DND-41 (cell line): Measurements from ENCODE around the gene GRIN2A.

Source experiments
- EZH2 ChIP-seq: IDR thresholded peaks from 3 replicates; pipeline ENCODE4 v1.6.1; 2012; ENCODE audit warnings: borderline replicate concordance, low read depth, mild to moderate bottlenecking, moderate library complexity, low read length, inconsistent platforms; ENCODE audit not compliant: severe bottlenecking
- TF ChIP-seq, protein P1 (sequence below): IDR thresholded peaks from 2 replicates; pipeline ENCODE4 v1.5.1; 2012; ENCODE audit warnings: borderline replicate concordance, low read length, moderate library complexity, mild to moderate bottlenecking; ENCODE audit not compliant: poor library complexity, severe bottlenecking; ENCODE audit errors: extremely low read depth

DNA sequence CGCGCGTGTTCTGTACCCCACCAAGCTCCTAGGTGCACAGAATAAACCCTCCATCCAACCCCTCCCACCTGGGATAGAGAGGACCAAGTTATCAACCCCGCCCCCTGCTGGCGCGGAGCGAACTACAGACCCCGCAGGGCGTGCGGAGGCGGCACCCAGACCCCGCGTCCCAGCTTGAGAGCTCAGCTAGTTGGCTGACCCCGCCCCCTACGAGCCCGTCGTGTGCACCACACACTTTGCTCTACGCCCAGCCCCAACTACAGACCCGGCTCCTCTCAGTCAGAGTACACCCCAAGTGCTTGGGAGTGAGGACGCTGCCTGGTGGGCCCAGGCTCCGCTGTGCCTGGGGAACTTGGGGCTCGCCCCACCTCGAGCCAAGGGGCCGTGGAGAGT is 1.5 kb downstream of the GRIN2A start:
- TF ChIP-seq, protein P1, sequence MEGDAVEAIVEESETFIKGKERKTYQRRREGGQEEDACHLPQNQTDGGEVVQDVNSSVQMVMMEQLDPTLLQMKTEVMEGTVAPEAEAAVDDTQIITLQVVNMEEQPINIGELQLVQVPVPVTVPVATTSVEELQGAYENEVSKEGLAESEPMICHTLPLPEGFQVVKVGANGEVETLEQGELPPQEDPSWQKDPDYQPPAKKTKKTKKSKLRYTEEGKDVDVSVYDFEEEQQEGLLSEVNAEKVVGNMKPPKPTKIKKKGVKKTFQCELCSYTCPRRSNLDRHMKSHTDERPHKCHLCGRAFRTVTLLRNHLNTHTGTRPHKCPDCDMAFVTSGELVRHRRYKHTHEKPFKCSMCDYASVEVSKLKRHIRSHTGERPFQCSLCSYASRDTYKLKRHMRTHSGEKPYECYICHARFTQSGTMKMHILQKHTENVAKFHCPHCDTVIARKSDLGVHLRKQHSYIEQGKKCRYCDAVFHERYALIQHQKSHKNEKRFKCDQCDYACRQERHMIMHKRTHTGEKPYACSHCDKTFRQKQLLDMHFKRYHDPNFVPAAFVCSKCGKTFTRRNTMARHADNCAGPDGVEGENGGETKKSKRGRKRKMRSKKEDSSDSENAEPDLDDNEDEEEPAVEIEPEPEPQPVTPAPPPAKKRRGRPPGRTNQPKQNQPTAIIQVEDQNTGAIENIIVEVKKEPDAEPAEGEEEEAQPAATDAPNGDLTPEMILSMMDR, result no peak
- no peak for TF ChIP-seq EZH2
